A549 treated with Mapracorat at 1 μM for 4 hours (cell line): ENCODE data around the gene HBS1L. TPM values are rescaled to one million over a fixed set of nuclear protein-coding genes. Genes with fewer than 3 reads are reported as not detected.

Experiments
- total RNA-seq: library from RNA; stranded (reverse); fragments of 200-300 nt; extraction: Qiagen RNA extraction; gene quantifications from 5 replicates; pipeline ENCODE4 v1.2.3, GENCODE V29; 2022

HBS1L gene
- total RNA-seq: 26.6 to 35.0 TPM (median 29.7 TPM) in 5 replicates

DNA sequence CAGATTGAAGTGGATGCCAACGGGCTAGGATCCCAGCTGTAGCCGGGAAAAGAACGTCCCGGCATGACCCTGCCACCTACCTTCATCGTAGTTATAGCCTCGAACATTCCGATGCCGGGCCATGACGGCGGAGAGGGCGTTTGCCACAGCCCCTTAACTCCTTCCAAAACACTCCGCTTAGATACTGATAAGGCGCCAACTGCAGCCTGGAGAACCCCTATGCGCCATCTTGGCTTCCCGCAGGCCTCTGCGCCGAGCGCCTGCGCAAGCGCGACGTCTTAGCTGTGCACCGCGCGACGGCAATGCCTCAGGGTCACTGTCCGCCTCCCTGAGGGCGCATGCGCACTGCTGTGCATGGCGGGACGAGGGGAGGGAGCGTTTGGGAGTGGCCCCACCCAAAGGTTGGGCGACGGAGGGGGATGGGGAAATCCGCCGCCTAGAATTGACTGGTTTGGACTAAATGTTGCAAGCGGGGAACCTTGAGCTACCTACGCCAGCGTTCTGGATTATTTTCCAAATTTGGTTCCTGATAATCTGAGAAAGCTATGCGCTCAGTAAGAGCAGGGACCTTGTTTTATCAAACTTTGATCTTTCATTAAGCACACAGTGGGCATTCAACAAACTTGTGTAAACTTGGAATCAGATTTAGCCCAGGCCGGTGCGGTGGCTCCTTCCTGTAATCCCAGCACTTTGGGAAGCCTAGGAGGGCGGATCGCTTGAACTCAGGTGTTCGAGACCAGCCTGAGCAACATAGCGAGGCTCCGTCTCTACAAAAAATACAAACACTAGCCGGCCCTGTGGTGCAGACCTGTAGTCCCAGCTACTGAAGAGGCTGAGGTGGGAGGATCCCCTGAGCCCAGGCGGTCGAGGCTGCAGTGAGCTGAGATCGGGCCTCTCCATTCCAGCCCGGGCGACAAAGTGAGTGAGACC is at the start of gene HBS1L:
Gene HBS1L, minus strand, starts transcription at position 254 of the 930 bp plus-strand sequence. Its CDS starts 131 bp downstream, at position 123.

DNA sequence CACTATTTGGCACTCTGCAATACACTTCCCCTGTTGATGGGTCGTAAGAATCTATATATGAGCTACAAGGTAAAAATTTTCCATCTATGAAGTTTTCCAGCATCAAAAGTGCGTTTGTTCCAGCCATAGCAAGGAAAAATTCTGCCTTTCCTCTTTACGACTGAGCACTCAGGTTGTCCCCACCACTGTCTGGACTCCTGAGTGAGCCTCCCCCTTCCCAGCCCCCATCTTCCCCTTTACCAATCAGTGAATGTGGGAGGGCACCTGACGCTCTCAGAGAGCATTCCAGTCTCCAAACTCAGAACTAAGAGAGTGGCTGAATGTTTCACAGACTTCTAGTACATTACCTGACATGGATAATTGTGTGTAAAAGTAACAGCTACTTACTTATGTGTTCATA is 104.7 kb downstream of the HBS1L start, which contains the start of gene ALDH8A1:
Gene ALDH8A1, minus strand, starts transcription at position 175 of the 400 bp plus-strand sequence. Its CDS starts 48 bp downstream, at position 127.

Other genes starting within 250 kb of the HBS1L start
- 0.07 to 0.25 TPM (median 0.16 TPM) in 5 replicates for gene ALDH8A1, start 104.7 kb downstream of the HBS1L start, total RNA-seq
- 0.57 to 1.2 TPM (median 0.77 TPM) in 5 replicates for gene MYB, start 126.5 kb upstream of the HBS1L start, total RNA-seq